ENCODE data around the gene ST7.

The ST7 gene

GRCh38 chr7:117216436-117217069 lies 263.3 kb downstream of the ST7 start:
- no peaks in the 10 kb centered on the region for H3K36me3 Mint-ChIP-seq (ENCODE audit: low read depth)
- no peaks in the 10 kb centered on the region for H3K4me1 Mint-ChIP-seq (ENCODE audit: low read depth)
- no peaks in the 10 kb centered on the region for H3K27me3 Mint-ChIP-seq
- H3K27ac Mint-ChIP-seq = no peak overlapping the region
- H3K4me3 Mint-ChIP-seq = no peak overlapping the region
- no peaks in the 10 kb centered on the region for H3K9me3 Mint-ChIP-seq

GRCh38 chr7:117217106-117218035 lies 264.1 kb downstream of the ST7 start:
- no peak overlapping the region for H3K4me3 Mint-ChIP-seq
- H3K36me3 Mint-ChIP-seq (ENCODE audit: low read depth) = no peaks in the 10 kb centered on the region
- H3K27me3 Mint-ChIP-seq = no peaks in the 10 kb centered on the region
- H3K9me3 Mint-ChIP-seq = no peaks in the 10 kb centered on the region
- H3K4me1 Mint-ChIP-seq (ENCODE audit: low read depth) = no peaks in the 10 kb centered on the region
- H3K27ac Mint-ChIP-seq = no peak overlapping the region

GRCh38 chr7:117218700-117219099 lies 265.4 kb downstream of the ST7 start:
- Mint-ChIP-seq H3K27ac (no peak overlapping the region), H3K4me1 (ENCODE audit: low read depth) (no peaks in the 10 kb centered on the region), H3K27me3 (no peaks in the 10 kb centered on the region), H3K36me3 (ENCODE audit: low read depth) (peaks cover 6% of the 10 kb centered on the region), H3K4me3 (no peak overlapping the region), H3K9me3 (no peaks in the 10 kb centered on the region)

- peaks cover 6% of the 10 kb centered on the region for H3K36me3 Mint-ChIP-seq (ENCODE audit: low read depth)
- H3K4me3 Mint-ChIP-seq = no peak overlapping the region
- H3K9me3 Mint-ChIP-seq = no peaks in the 10 kb centered on the region
- H3K4me1 Mint-ChIP-seq (ENCODE audit: low read depth) = no peaks in the 10 kb centered on the region
- H3K27ac Mint-ChIP-seq = no peak overlapping the region
- no peaks in the 10 kb centered on the region for H3K27me3 Mint-ChIP-seq
Measured at GRCh38 chr7:117219485-117219884, 266.2 kb downstream of the ST7 start.

GRCh38 chr7:117220836-117221235 lies 267.5 kb downstream of the ST7 start:
- Mint-ChIP-seq H3K9me3 (no peaks in the 10 kb centered on the region), H3K27me3 (no peaks in the 10 kb centered on the region), H3K4me3 (no peak overlapping the region), H3K36me3 (ENCODE audit: low read depth) (peaks cover 6% of the 10 kb centered on the region), H3K27ac (no peak overlapping the region), H3K4me1 (ENCODE audit: low read depth) (no peaks in the 10 kb centered on the region)

- Mint-ChIP-seq H3K9me3 (no peaks in the 10 kb centered on the region), H3K4me3 (no peak overlapping the region), H3K36me3 (ENCODE audit: low read depth) (peaks cover 6% of the 10 kb centered on the region), H3K27ac (no peak overlapping the region), H3K27me3 (no peaks in the 10 kb centered on the region), H3K4me1 (ENCODE audit: low read depth) (no peaks in the 10 kb centered on the region)
Measured at GRCh38 chr7:117225536-117225935, 272.2 kb downstream of the ST7 start.

- Mint-ChIP-seq H3K4me3 (no peak overlapping the region), H3K9me3 (no peaks in the 10 kb centered on the region), H3K27me3 (no peaks in the 10 kb centered on the region), H3K4me1 (ENCODE audit: low read depth) (no peaks in the 10 kb centered on the region), H3K36me3 (ENCODE audit: low read depth) (peaks cover 6% of the 10 kb centered on the region), H3K27ac (no peak overlapping the region)
Measured at GRCh38 chr7:117227091-117227490, 273.8 kb downstream of the ST7 start.

GRCh38 chr7:117229350-117229749 lies 276.0 kb downstream of the ST7 start:
- H3K4me3 Mint-ChIP-seq = no peak overlapping the region
- no peaks in the 10 kb centered on the region for H3K27me3 Mint-ChIP-seq
- no peaks in the 10 kb centered on the region for H3K9me3 Mint-ChIP-seq
- no peaks in the 10 kb centered on the region for H3K36me3 Mint-ChIP-seq (ENCODE audit: low read depth)
- no peak overlapping the region for H3K27ac Mint-ChIP-seq
- H3K4me1 Mint-ChIP-seq (ENCODE audit: low read depth) = no peaks in the 10 kb centered on the region

GRCh38 chr7:117230276-117231046 lies 277.2 kb downstream of the ST7 start:
- H3K9me3 Mint-ChIP-seq = no peaks in the 10 kb centered on the region
- no peak overlapping the region for H3K27ac Mint-ChIP-seq
- peaks cover 1% of the 10 kb centered on the region for H3K27me3 Mint-ChIP-seq
- no peaks in the 10 kb centered on the region for H3K36me3 Mint-ChIP-seq (ENCODE audit: low read depth)
- H3K4me3 Mint-ChIP-seq = no peak overlapping the region
- no peaks in the 10 kb centered on the region for H3K4me1 Mint-ChIP-seq (ENCODE audit: low read depth)

- no peaks in the 10 kb centered on the region for H3K36me3 Mint-ChIP-seq (ENCODE audit: low read depth)
- H3K4me3 Mint-ChIP-seq = no peak overlapping the region
- no peak overlapping the region for H3K27ac Mint-ChIP-seq
- H3K27me3 Mint-ChIP-seq = peaks cover 6% of the 10 kb centered on the region
- H3K4me1 Mint-ChIP-seq (ENCODE audit: low read depth) = no peaks in the 10 kb centered on the region
- no peaks in the 10 kb centered on the region for H3K9me3 Mint-ChIP-seq
Measured at GRCh38 chr7:117231047-117231359, 277.7 kb downstream of the ST7 start.

- H3K36me3 Mint-ChIP-seq (ENCODE audit: low read depth) = no peaks in the 10 kb centered on the region
- H3K9me3 Mint-ChIP-seq = no peaks in the 10 kb centered on the region
- H3K4me3 Mint-ChIP-seq = no peak overlapping the region
- no peaks in the 10 kb centered on the region for H3K4me1 Mint-ChIP-seq (ENCODE audit: low read depth)
- H3K27ac Mint-ChIP-seq = no peak overlapping the region
- H3K27me3 Mint-ChIP-seq = peaks cover 20% of the 10 kb centered on the region
Measured at GRCh38 chr7:117237646-117238045, 284.3 kb downstream of the ST7 start.

GRCh38 chr7:117238472-117238871 lies 285.2 kb downstream of the ST7 start:
- Mint-ChIP-seq H3K27ac (no peak overlapping the region), H3K36me3 (ENCODE audit: low read depth) (no peaks in the 10 kb centered on the region), H3K9me3 (no peaks in the 10 kb centered on the region), H3K27me3 (peaks cover 20% of the 10 kb centered on the region), H3K4me3 (no peak overlapping the region), H3K4me1 (ENCODE audit: low read depth) (no peaks in the 10 kb centered on the region)

GRCh38 chr7:117238937-117239336 lies 285.6 kb downstream of the ST7 start:
- no peaks in the 10 kb centered on the region for H3K9me3 Mint-ChIP-seq
- H3K36me3 Mint-ChIP-seq (ENCODE audit: low read depth) = no peaks in the 10 kb centered on the region
- peaks cover 20% of the 10 kb centered on the region for H3K27me3 Mint-ChIP-seq
- H3K27ac Mint-ChIP-seq = no peak overlapping the region
- H3K4me1 Mint-ChIP-seq (ENCODE audit: low read depth) = no peaks in the 10 kb centered on the region
- H3K4me3 Mint-ChIP-seq = no peak overlapping the region

GRCh38 chr7:117241088-117241487 lies 287.8 kb downstream of the ST7 start:
- Mint-ChIP-seq H3K27me3 (peaks cover 13% of the 10 kb centered on the region), H3K4me3 (no peak overlapping the region), H3K9me3 (no peaks in the 10 kb centered on the region), H3K27ac (no peak overlapping the region), H3K4me1 (ENCODE audit: low read depth) (no peaks in the 10 kb centered on the region), H3K36me3 (ENCODE audit: low read depth) (no peaks in the 10 kb centered on the region)

- Mint-ChIP-seq H3K36me3 (ENCODE audit: low read depth) (no peaks in the 10 kb centered on the region), H3K4me1 (ENCODE audit: low read depth) (no peaks in the 10 kb centered on the region), H3K27me3 (peaks cover 8% of the 10 kb centered on the region), H3K4me3 (no peak overlapping the region), H3K27ac (no peak overlapping the region), H3K9me3 (no peaks in the 10 kb centered on the region)
Measured at GRCh38 chr7:117243390-117243789, 290.1 kb downstream of the ST7 start.
